H1 (cell line): Measurements from ENCODE around the gene PGBD5. TPM values are rescaled to one million over a fixed set of nuclear protein-coding genes. Genes with fewer than 3 reads are reported as not detected.

Experiments
- CTCF ChIA-PET: fragments of 300-600 bp; sonication (Branson Sonifier 250); formaldehyde crosslinking; loops from one replicate; lab custom pipeline; 2021; ENCODE audit not compliant: partially characterized antibody; lab: Charles Lee
- POLR2A ChIA-PET: fragments of 300-600 bp; sonication (Branson Sonifier 250); formaldehyde crosslinking; loops from one replicate; lab custom pipeline; 2021; ENCODE audit warnings: inconsistent platforms; ENCODE audit not compliant: partially characterized antibody; lab: Charles Lee
- DNase-seq, 2 experiments: peaks; one replicate each; pipeline versions ENCODE4 v3.0.0 to v3.0.0-alpha.2; 2010 to 2022; ENCODE audit warnings: low spot score in 2 of 2, low read depth in 1 of 2, mixed read lengths in 1 of 2
- FAIRE-seq: peaks from 2 replicates; lab custom pipeline; 2011; peaks lifted over from hg19 to GRCh38; lab: Jason Lieb, UNC
- H2AFZ ChIP-seq: 2 replicates; pipeline ENCODE4 v1.8.1; 2012; ENCODE audit warnings: low read length, inconsistent platforms
- H2AK5ac ChIP-seq: 2 replicates; pipeline ENCODE4 v1.6.1; 2013; ENCODE audit warnings: low read depth, low read length
- H2BK120ac ChIP-seq: replicated peaks from 2 replicates; pipeline ENCODE3; 2013; ENCODE audit warnings: low read depth, low read length, inconsistent platforms
- H2BK12ac ChIP-seq: 2 replicates; pipeline ENCODE4 v1.6.1; 2013; ENCODE audit warnings: low read depth, low read length
- H2BK15ac ChIP-seq: 2 replicates; pipeline ENCODE4 v1.6.1; 2013; ENCODE audit warnings: low read length
- H2BK20ac ChIP-seq: 2 replicates; pipeline ENCODE4 v1.6.1; 2013; ENCODE audit warnings: low read length
- H2BK5ac ChIP-seq: 2 replicates; pipeline ENCODE4 v1.6.1; 2013; ENCODE audit warnings: low read depth, low read length
- H3K14ac ChIP-seq: 2 replicates; pipeline ENCODE4 v1.6.1; 2013; ENCODE audit warnings: inconsistent platforms; ENCODE audit not compliant: insufficient read length
- H3K18ac ChIP-seq: 2 replicates; pipeline ENCODE4 v1.6.1; 2013; ENCODE audit warnings: low read length; ENCODE audit errors: extremely low read depth
- H3K23ac ChIP-seq: 2 replicates; pipeline ENCODE4 v1.6.1; 2013; ENCODE audit warnings: inconsistent platforms; ENCODE audit not compliant: insufficient read length
- H3K23me2 ChIP-seq: 2 replicates; pipeline ENCODE4 v1.6.1; 2013; ENCODE audit warnings: low read depth, low read length
- H3K27ac ChIP-seq: 2 replicates; pipeline ENCODE4 v1.6.1; 2011; ENCODE audit warnings: low read depth, low read length, inconsistent platforms
- H3K27me3 ChIP-seq, 4 experiments: replicated peaks in 1 of 4; 1 replicate in 1 of 4; 2 replicates in 3 of 4; pipeline versions ENCODE4 v1.6.1 to v1.8.1; 2011 to 2013; ENCODE audit warnings: low read length in 3 of 4, mild to moderate bottlenecking in 3 of 4, inconsistent platforms in 2 of 4, mixed read lengths in 2 of 4, moderate library complexity in 1 of 4; ENCODE audit not compliant: control insufficient read depth in 3 of 4, insufficient read depth in 3 of 4; ENCODE audit errors: extremely low read depth in 1 of 4
- H3K36me3 ChIP-seq, 4 experiments: 2 replicates each; pipeline versions ENCODE4 v1.6.1 to v1.8.1; 2011 to 2013; ENCODE audit warnings: mild to moderate bottlenecking in 4 of 4, low read length in 3 of 4, moderate library complexity in 2 of 4, control low read depth in 1 of 4, inconsistent platforms in 1 of 4; ENCODE audit not compliant: insufficient read depth in 4 of 4, control insufficient read depth in 2 of 4
- H3K4ac ChIP-seq: replicated peaks from 2 replicates; pipeline ENCODE3; 2013; ENCODE audit warnings: low read length, low read depth, mixed read lengths, inconsistent platforms; ENCODE audit not compliant: insufficient read length
- H3K4me1 ChIP-seq, 4 experiments: replicated peaks in 1 of 4; 1 replicate in 1 of 4; 2 replicates in 3 of 4; pipeline versions ENCODE4 v1.6.1 to v1.8.1; 2011 to 2013; ENCODE audit warnings: low read length in 3 of 4, inconsistent platforms in 2 of 4, mixed read lengths in 1 of 4; ENCODE audit not compliant: insufficient read depth in 4 of 4, control insufficient read depth in 3 of 4
- H3K4me2 ChIP-seq, 2 experiments: 2 replicates each; pipeline versions ENCODE4 v1.6.1 to v1.8.1; 2011 to 2013; ENCODE audit warnings: low read depth in 2 of 2, low read length in 2 of 2, control low read depth in 1 of 2, inconsistent platforms in 1 of 2, mild to moderate bottlenecking in 1 of 2; ENCODE audit not compliant: insufficient read depth in 1 of 2
- H3K4me3 ChIP-seq, 4 experiments: fragments of 200-600, 300-600 bp in 1 of 4; sonication (generic), shearing (Covaris generic), sonication (Bioruptor Twin) in 1 of 4; 2 replicates each; pipeline versions ENCODE4 v1.5.1 to v1.8.1; 2011 to 2016; ENCODE audit warnings: low read length in 4 of 4, low read depth in 3 of 4, control low read depth in 2 of 4, inconsistent platforms in 2 of 4, mild to moderate bottlenecking in 2 of 4, mixed read lengths in 1 of 4, moderate library complexity in 1 of 4; ENCODE audit not compliant: insufficient read depth in 2 of 4; ENCODE audit errors: extremely low read depth in 1 of 4
- H3K56ac ChIP-seq: replicated peaks from 2 replicates; pipeline ENCODE3; 2013; ENCODE audit warnings: low read depth, mild to moderate bottlenecking, mixed read lengths, low read length, inconsistent platforms; ENCODE audit not compliant: insufficient read length
- H3K79me1 ChIP-seq: 2 replicates; pipeline ENCODE4 v1.6.1; 2013; ENCODE audit warnings: low read depth, low read length, control low read depth
- H3K79me2 ChIP-seq, 2 experiments: 2 replicates each; pipeline versions ENCODE4 v1.6.1 to v1.8.1; 2012 to 2013; ENCODE audit warnings: low read length in 2 of 2, mild to moderate bottlenecking in 2 of 2, inconsistent platforms in 1 of 2; ENCODE audit not compliant: insufficient read depth in 2 of 2, control insufficient read depth in 1 of 2
- H3K9ac ChIP-seq, 4 experiments: replicated peaks in 1 of 4; 1 replicate in 1 of 4; 2 replicates in 3 of 4; pipeline versions ENCODE4 v1.6.1 to v1.8.1; 2011 to 2013; ENCODE audit warnings: low read depth in 3 of 4, low read length in 3 of 4, control low read depth in 2 of 4, mild to moderate bottlenecking in 2 of 4, moderate library complexity in 2 of 4, inconsistent platforms in 1 of 4; ENCODE audit errors: extremely low read depth in 1 of 4
- H3K9me3 ChIP-seq, 2 experiments: 2 replicates each; pipeline versions ENCODE4 v1.6.1 to v1.8.1; 2012 to 2013; ENCODE audit warnings: mild to moderate bottlenecking in 2 of 2, moderate library complexity in 2 of 2, control low read depth in 1 of 2, inconsistent platforms in 1 of 2, low read depth in 1 of 2, low read length in 1 of 2, mixed read lengths in 1 of 2; ENCODE audit not compliant: insufficient read depth in 2 of 2
- H4K20me1 ChIP-seq, 2 experiments: replicated peaks in 1 of 2; 2 replicates each; pipeline versions ENCODE3 to v1.8.1; 2011 to 2013; ENCODE audit warnings: inconsistent platforms in 2 of 2, low read length in 2 of 2, mild to moderate bottlenecking in 1 of 2; ENCODE audit not compliant: insufficient read depth in 2 of 2, control insufficient read depth in 1 of 2
- H4K5ac ChIP-seq: 2 replicates; pipeline ENCODE4 v1.6.1; 2013; ENCODE audit warnings: low read length, low read depth, mixed read lengths, inconsistent platforms; ENCODE audit not compliant: insufficient read length
- H4K8ac ChIP-seq: 2 replicates; pipeline ENCODE4 v1.8.0; 2013; ENCODE audit warnings: mild to moderate bottlenecking, moderate library complexity, low read length, inconsistent platforms; ENCODE audit not compliant: insufficient read depth; ENCODE audit errors: extremely low read depth
- H4K91ac ChIP-seq: replicated peaks from 2 replicates; pipeline ENCODE3; 2013; ENCODE audit warnings: low read length, mixed read lengths, inconsistent platforms; ENCODE audit not compliant: insufficient read length
- ASH2L ChIP-seq: fragments of 200-600, 300-600 bp; sonication (generic); IDR thresholded peaks from one replicate; pipeline ENCODE4 v1.7.1; 2017; ENCODE audit warnings: low read length
- CTBP2 ChIP-seq: IDR thresholded peaks from 2 replicates; pipeline ENCODE4 v1.7.0; 2011; ENCODE audit warnings: borderline replicate concordance, mild to moderate bottlenecking, moderate library complexity, mixed read lengths, low read length; ENCODE audit not compliant: insufficient read depth, insufficient read length
- FOSL1 ChIP-seq: IDR thresholded peaks from 2 replicates; pipeline ENCODE4 v1.6.1; 2011; ENCODE audit warnings: mild to moderate bottlenecking, low read depth, low read length, moderate library complexity; ENCODE audit not compliant: insufficient read depth
- NRF1 ChIP-seq: IDR thresholded peaks from 2 replicates; pipeline ENCODE4 v1.6.1; 2011; ENCODE audit warnings: mild to moderate bottlenecking, low read depth, low read length, improper control_type of control experiment
- POLR2A ChIP-seq, 2 experiments: IDR thresholded peaks; 1 replicate in 1 of 2; 2 replicates in 1 of 2; pipeline ENCODE4 v1.6.1; 2011; ENCODE audit warnings: low read depth in 2 of 2, low read length in 2 of 2, mild to moderate bottlenecking in 2 of 2; ENCODE audit errors: control extremely low read depth in 1 of 2
- POLR2AphosphoS5 ChIP-seq: IDR thresholded peaks from 2 replicates; pipeline ENCODE4 v1.6.1; 2011; ENCODE audit warnings: low read depth, low read length
- TAF7 ChIP-seq: optimal IDR thresholded peaks from 2 replicates; pipeline ENCODE3; 2011; ENCODE audit warnings: low read depth, mild to moderate bottlenecking, inconsistent platforms, low read length, moderate library complexity, borderline replicate concordance
- WGBS, 2 experiments: shearing (Covaris generic) in 1 of 2; methylation state at CpG; one replicate each; pipeline versions ENCODE4 v1.1.6 to v1.1.7; 2013 to 2015; ENCODE audit warnings: low lambda C conversion rate in 2 of 2, mixed read lengths in 2 of 2, inconsistent platforms in 1 of 2, low coverage in 1 of 2, missing lambda C conversion rate in 1 of 2; ENCODE audit not compliant: insufficient replicate concordance in 2 of 2, insufficient coverage in 1 of 2, insufficient read length in 1 of 2; ENCODE audit errors: extremely low coverage in 1 of 2, missing lambda C conversion rate in 1 of 2; 5-methylcytosine and 5-hydroxymethylcytosine counted together
- polyA plus RNA-seq, 7 experiments: library from polyadenylated mRNA; depleted of rRNA in 3 of 7; stranded (reverse) in 5 of 7; unstranded in 2 of 7; fragments of >200 nt in 5 of 7; fragments of 200-250 nt in 2 of 7; gene quantifications; 1 replicate in 5 of 7; 2 replicates in 1 of 7; 4 replicates in 1 of 7; pipeline versions ENCODE4 v1.2.1 to v1.2.3, GENCODE V29; 2011 to 2013; ENCODE audit warnings: missing spikeins in 2 of 7, mixed read lengths in 2 of 7
- total RNA-seq: library from RNA; stranded (reverse); fragmentation: NEBNext Ultra II Directional; extraction: Animal tissue kit (Norgen Biotek cat#: 25700); gene quantifications from 2 replicates; pipeline ENCODE4 v1.2.1, GENCODE V29; 2021
- TF ChIP-seq, protein P1 (sequence below): IDR thresholded peaks from 2 replicates; pipeline ENCODE4 v1.6.1; 2011; ENCODE audit warnings: low read length, improper control_type of control experiment
- TF ChIP-seq, protein P2 (sequence below): IDR thresholded peaks from 2 replicates; pipeline ENCODE4 v1.6.1; 2011; ENCODE audit warnings: low read depth, mild to moderate bottlenecking, low read length; ENCODE audit not compliant: insufficient read depth

PGBD5 gene
- total and polyA plus RNA-seq, 2 of the 8 experiments (the other 6 are each of a cell fraction or from before 2014, with no cell fraction given) = 16.3 to 18.4 TPM

GRCh38 chr1:230422221-230422981, 3.7 kb downstream of the PGBD5 start:
- Histone ChIP-seq H3K56ac (no peak overlapping the region), H3K79me1 (peaks cover 4% of the 10 kb centered on the region; the same call in 1 of the 2 replicates), H2BK15ac (peak overlapping the region; percentile 95; the same call in 1 of the 2 replicates), H3K14ac (no peak overlapping the region), H4K20me1 (peaks cover 6 to 25% of the 10 kb centered on the region in 2 experiments), H2BK5ac (peak overlapping the region; percentile 66; the same call in 1 of the 2 replicates), H4K8ac (no peak overlapping the region), H2BK20ac (0 out of 2 replicates have a peak overlapping the region, but pooled peaks have one; percentile 15), H3K4me1 (peaks cover 23 to 39% (median 25%) of the 10 kb centered on the region in 4 experiments), H3K4me3 (peak overlapping the region in 2 of 4 experiments; percentile 16 to 34; a peak in 3 of 8 replicates), H3K4me2 (peak overlapping the region; percentile 78 to 95), H3K4ac (no peak overlapping the region), H2BK120ac (no peak overlapping the region), H2AFZ (no peak overlapping the region), H3K79me2 (peaks cover 3 to 72% of the 10 kb centered on the region in 2 experiments), H3K9me3 (0 out of 4 replicates have a peak, but pooled peaks cover 0 to 7% of the 10 kb centered on the region in 2 experiments), H3K36me3 (0 out of 8 replicates have a peak, but pooled peaks cover 0 to 3% (median 0%) of the 10 kb centered on the region in 4 experiments), H3K27ac (0 out of 2 replicates have a peak overlapping the region, but pooled peaks have one; percentile 13), H3K27me3 (peaks cover 0 to 17% (median 13%) of the 10 kb centered on the region in 4 experiments; a peak in 5 of 7 replicates), H4K5ac (no peak overlapping the region), H3K23ac (no peak overlapping the region), H3K18ac (peak overlapping the region; percentile 22; the same call in 1 of the 2 replicates), H2AK5ac (no peak overlapping the region; the same call in 1 of the 2 replicates), H4K91ac (no peak overlapping the region), H3K9ac (no peak overlapping the region; a peak in 2 of 7 replicates)
- ChIA-PET POLR2A (interaction anchor here (0.6 to 1.7 kb wide), 6 partner anchors 16 to 683 kb away, joined by 3 to 6 read pairs (median 3); no protein-coding TSS in a partner anchor), CTCF (interaction anchor here (0.6 to 1.5 kb wide), 7 partner anchors 18 to 432 kb away, joined by 3 to 5 read pairs (median 3); no protein-coding TSS in a partner anchor)
- no peak for DNase-seq
- no peak for FAIRE-seq
- 34% methylated on average over 14 of the region's 14 CpGs; no CpG with 5 or more reads in 1 of the 2 experiments for WGBS, 2 experiments
- TF ChIP-seq ASH2L = peak; percentile 41
- TF ChIP-seq, protein P1, sequence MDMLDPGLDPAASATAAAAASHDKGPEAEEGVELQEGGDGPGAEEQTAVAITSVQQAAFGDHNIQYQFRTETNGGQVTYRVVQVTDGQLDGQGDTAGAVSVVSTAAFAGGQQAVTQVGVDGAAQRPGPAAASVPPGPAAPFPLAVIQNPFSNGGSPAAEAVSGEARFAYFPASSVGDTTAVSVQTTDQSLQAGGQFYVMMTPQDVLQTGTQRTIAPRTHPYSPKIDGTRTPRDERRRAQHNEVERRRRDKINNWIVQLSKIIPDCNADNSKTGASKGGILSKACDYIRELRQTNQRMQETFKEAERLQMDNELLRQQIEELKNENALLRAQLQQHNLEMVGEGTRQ = no peak
- TF ChIP-seq TAF7 = peak; percentile 95
- TF ChIP-seq POLR2AphosphoS5 = peak; percentile 82
- no peak for TF ChIP-seq NRF1
- TF ChIP-seq POLR2A (IDR thresholded peaks at IDR 0.05; ENCODE audit: control extremely low read depth in 1 of 2, low read depth in 2 of 2, low read length in 2 of 2) = peak; percentile 53 to 62
- no peak for TF ChIP-seq CTBP2
- TF ChIP-seq, protein P2, sequence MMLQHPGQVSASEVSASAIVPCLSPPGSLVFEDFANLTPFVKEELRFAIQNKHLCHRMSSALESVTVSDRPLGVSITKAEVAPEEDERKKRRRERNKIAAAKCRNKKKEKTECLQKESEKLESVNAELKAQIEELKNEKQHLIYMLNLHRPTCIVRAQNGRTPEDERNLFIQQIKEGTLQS = no peak
- no peak for TF ChIP-seq FOSL1
- TF ChIP-seq, all 59 proteins: peak for 4
- peaks cover 18% of the 10 kb centered on the region; the same call in 1 of the 2 replicates for H3K23me2 ChIP-seq
- H2BK12ac ChIP-seq = peak overlapping the region; percentile 75; the same call in 1 of the 2 replicates
